Aorta (tissue), 5 donors: ENCODE measurements around the gene PCYOX1L. TPM values are rescaled to one million over a fixed set of nuclear protein-coding genes. Genes with fewer than 3 reads are reported as not detected.

ENCODE experiments used
- ATAC-seq: fragments of 200-7000 bp; cut with Tn5 transposase; one replicate; pipeline ENCODE4 v1.9.1; 2022; ENCODE audit warnings: moderate library complexity; ENCODE audit not compliant: low FRiP score
- DNase-seq, 2 donors: peaks; one replicate each; pipeline ENCODE4 v3.0.0-alpha.2; 2020
- H3K27ac ChIP-seq, 2 donors: one replicate each; pipeline ENCODE4 v1.5.1; 2013; ENCODE audit warnings: low read length in 2 of 2, mild to moderate bottlenecking in 2 of 2, moderate library complexity in 2 of 2, control low read depth in 1 of 2, inconsistent platforms in 1 of 2, low read depth in 1 of 2
- H3K27me3 ChIP-seq, 2 donors: one replicate each; pipeline ENCODE4 v1.6.1; 2013; ENCODE audit warnings: control low read depth in 1 of 2, low read length in 1 of 2, mild to moderate bottlenecking in 1 of 2, moderate library complexity in 1 of 2; ENCODE audit not compliant: insufficient read depth in 2 of 2, control insufficient read depth in 1 of 2
- H3K36me3 ChIP-seq, 2 donors: one replicate each; pipeline ENCODE4 v1.6.1; 2013; ENCODE audit warnings: control low read depth in 1 of 2, low read length in 1 of 2, mild to moderate bottlenecking in 1 of 2; ENCODE audit not compliant: insufficient read depth in 2 of 2, control insufficient read depth in 1 of 2
- H3K4me1 ChIP-seq, 2 donors: one replicate each; pipeline ENCODE4 v1.6.1; 2013; ENCODE audit warnings: low read length in 2 of 2, control low read depth in 1 of 2, mild to moderate bottlenecking in 1 of 2, moderate library complexity in 1 of 2; ENCODE audit not compliant: insufficient read depth in 2 of 2, control insufficient read depth in 1 of 2
- H3K4me3 ChIP-seq, 2 donors: one replicate each; pipeline ENCODE4 v1.5.1; 2013; ENCODE audit warnings: low read length in 2 of 2, control low read depth in 1 of 2, mild to moderate bottlenecking in 1 of 2
- H3K9me3 ChIP-seq: one replicate; pipeline ENCODE4 v1.6.1; 2013; ENCODE audit warnings: mild to moderate bottlenecking, low read length; ENCODE audit not compliant: control insufficient read depth
- WGBS, 2 donors: extraction: QIAGEN DNeasy Blood & Tissue Kit; methylation state at CpG; one replicate each; pipeline ENCODE4 v1.1.7; 2013; 5-methylcytosine and 5-hydroxymethylcytosine counted together
- intact Hi-C, 2 donors: fragments of 100-400 bp; cut with DNase I; formaldehyde crosslinking; loops; one replicate each; pipeline versions ENCODE4 v1.14.2 to v1.15.0; 2022
- polyA plus RNA-seq, 2 donors: library from polyadenylated mRNA; stranded (reverse); fragments of 200-250 nt; gene quantifications; one replicate each; pipeline ENCODE4 v1.2.3, GENCODE V29; 2013
- total RNA-seq, 2 donors: library from RNA; stranded (reverse); fragmentation: NEBNext Ultra II Directional; extraction: Animal tissue kit (Norgen Biotek cat#: 25700); gene quantifications; one replicate each; pipeline ENCODE4 v1.2.1, GENCODE V29; 2021
- donor health status: healthy with polysubstance abuse.
- donor health status: Bipolar disorder and iron deficiency.
- donor health status: DM: no; HTN: no; CAD: no.
- donor health status: DM: no; HTN: no; CAD: no.
- donor health status: DM: yes; HTN: yes; CAD: no.

PCYOX1L gene
- total and polyA plus RNA-seq, 4 donors: 3.1 to 9.2 (median 4.2) TPM

- 0 to 1% methylated on average over 11 of the region's 11 CpGs for WGBS, 2 donors
- peaks cover 4 to 7% of the 10 kb centered on the region in 2 donors for H3K36me3 ChIP-seq
- H3K4me3 ChIP-seq: peak overlapping the region; percentile 3 to 44
- intact Hi-C loops: no loop called here
- no peak for DNase-seq
- H3K27me3 ChIP-seq: no peaks in the 10 kb centered on the region
- no peak for ATAC-seq
- no peaks in the 10 kb centered on the region for H3K4me1 ChIP-seq
- no peak overlapping the region for H3K27ac ChIP-seq
- no peaks in the 10 kb centered on the region for H3K9me3 ChIP-seq
These were observed 12.0 kb upstream of the PCYOX1L start for GRCh38 chr5:149345892-149346222.

DNA sequence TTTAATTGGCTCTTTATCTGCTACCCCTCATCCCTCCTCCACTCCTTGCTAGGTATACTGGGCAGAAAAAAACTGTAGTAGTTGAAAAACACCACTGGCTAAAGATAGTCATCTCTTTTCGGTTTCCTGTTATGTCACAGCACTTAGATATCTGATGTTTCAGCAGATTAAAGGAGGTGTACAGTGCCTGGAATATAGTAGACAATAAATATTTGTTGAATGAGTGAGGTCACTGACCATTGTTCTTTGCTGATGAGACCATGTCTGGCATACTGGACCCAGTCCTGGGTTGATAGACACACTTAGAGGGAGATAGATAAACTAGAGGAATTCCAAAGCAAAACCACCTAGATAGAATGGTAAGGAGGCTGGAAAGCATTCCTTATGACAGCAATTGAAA lies 9.3 kb upstream of the PCYOX1L start:
- WGBS, 2 donors: 84 to 86% methylated on average over 1 of the region's 1 CpG
- intact Hi-C loops: no loop called here
- Histone ChIP-seq H3K9me3 (no peaks in the 10 kb centered on the region), H3K27ac (no peak overlapping the region), H3K27me3 (no peaks in the 10 kb centered on the region), H3K4me1 (no peaks in the 10 kb centered on the region), H3K36me3 (peaks cover 7 to 8% of the 10 kb centered on the region in 2 donors), H3K4me3 (no peak overlapping the region)
- DNase-seq: no peak
- ATAC-seq: no peak

- intact Hi-C loops: no loop called here
- Histone ChIP-seq H3K9me3 (no peaks in the 10 kb centered on the region), H3K36me3 (peaks cover 7 to 8% of the 10 kb centered on the region in 2 donors), H3K27me3 (no peaks in the 10 kb centered on the region), H3K27ac (no peak overlapping the region), H3K4me3 (no peak overlapping the region), H3K4me1 (no peaks in the 10 kb centered on the region)
- DNase-seq: no peak
- 91% methylated on average over 4 of the region's 4 CpGs for WGBS, 2 donors
- no peak for ATAC-seq
These were observed 8.5 kb upstream of the PCYOX1L start for GRCh38 chr5:149349382-149349781.

DNA sequence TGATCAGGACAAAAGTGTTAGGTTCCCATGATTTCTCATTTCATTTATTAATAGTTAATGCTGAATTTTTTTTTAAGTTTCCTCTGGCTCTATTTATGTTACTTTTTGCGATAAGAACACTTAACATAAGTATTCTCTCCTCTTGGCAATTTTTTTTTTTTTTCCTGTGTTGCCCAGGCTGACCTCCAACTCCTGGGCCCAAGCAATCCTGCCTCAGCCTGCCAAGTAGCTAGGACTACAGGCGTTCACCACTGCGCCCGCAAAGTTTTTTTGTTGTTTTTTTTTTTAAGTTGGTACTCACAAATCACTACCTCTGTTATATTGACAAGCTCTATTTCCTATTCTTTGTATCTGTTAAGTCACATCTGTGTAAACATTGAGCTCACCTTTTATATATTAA lies 5.7 kb upstream of the PCYOX1L start:
- ATAC-seq: no peak
- DNase-seq: no peak
- H3K4me1 ChIP-seq: no peaks in the 10 kb centered on the region
- intact Hi-C loops: no loop called here
- H3K36me3 ChIP-seq: peaks cover 7 to 11% of the 10 kb centered on the region in 2 donors
- H3K27ac ChIP-seq: no peak overlapping the region
- no peaks in the 10 kb centered on the region for H3K9me3 ChIP-seq
- no peaks in the 10 kb centered on the region for H3K27me3 ChIP-seq
- WGBS, 2 donors: 32 to 36% methylated on average over 4 of the region's 4 CpGs
- H3K4me3 ChIP-seq: no peak overlapping the region

- no peak overlapping the region for H3K4me3 ChIP-seq
- H3K36me3 ChIP-seq: peaks cover 7 to 11% of the 10 kb centered on the region in 2 donors
- DNase-seq (no peak), ATAC-seq (no peak)
- 90 to 91% methylated on average over 2 of the region's 2 CpGs for whole genome bisulfite sequencing, 2 donors
- no peaks in the 10 kb centered on the region for H3K4me1 ChIP-seq
- H3K27me3 ChIP-seq: no peaks in the 10 kb centered on the region
- H3K27ac ChIP-seq: no peak overlapping the region
- intact Hi-C loops: no loop called here
- no peaks in the 10 kb centered on the region for H3K9me3 ChIP-seq
These were observed 3.9 kb upstream of the PCYOX1L start for GRCh38 chr5:149353911-149354310.

DNA sequence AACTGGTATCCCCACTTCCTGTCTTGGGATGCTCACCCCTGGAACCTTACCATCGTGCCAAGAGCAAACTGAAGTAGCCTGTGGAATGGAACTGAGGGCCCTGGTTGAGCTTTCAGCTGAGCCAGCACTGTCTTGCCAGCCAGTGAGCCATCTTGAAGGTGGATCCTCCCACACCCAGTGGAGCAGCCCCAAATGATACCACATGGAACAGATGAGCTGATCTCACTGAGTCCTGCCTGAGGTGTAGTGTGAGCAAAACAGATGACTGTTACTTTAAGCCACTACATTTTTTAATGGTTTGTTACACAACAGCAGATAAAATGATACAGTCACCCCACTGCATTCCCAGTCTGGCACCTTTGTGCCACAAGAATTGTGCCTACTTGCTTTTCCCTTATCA lies 2.2 kb upstream of the PCYOX1L start:
- 90 to 95% methylated on average over 1 of the region's 1 CpG for WGBS, 2 donors
- peaks cover 0 to 8% of the 10 kb centered on the region in 2 donors for H3K36me3 ChIP-seq
- no peak for ATAC-seq
- intact Hi-C loops: loop anchor here in 1 of 2 donors (5.0 kb wide), 1 partner anchor 227 kb away; the partner anchor contains the start of gene ARHGEF37
- H3K27ac ChIP-seq: no peak overlapping the region
- H3K9me3 ChIP-seq: no peaks in the 10 kb centered on the region
- H3K27me3 ChIP-seq: no peaks in the 10 kb centered on the region
- H3K4me3 ChIP-seq: no peak overlapping the region
- no peak for DNase-seq
- H3K4me1 ChIP-seq: no peaks in the 10 kb centered on the region

DNA sequence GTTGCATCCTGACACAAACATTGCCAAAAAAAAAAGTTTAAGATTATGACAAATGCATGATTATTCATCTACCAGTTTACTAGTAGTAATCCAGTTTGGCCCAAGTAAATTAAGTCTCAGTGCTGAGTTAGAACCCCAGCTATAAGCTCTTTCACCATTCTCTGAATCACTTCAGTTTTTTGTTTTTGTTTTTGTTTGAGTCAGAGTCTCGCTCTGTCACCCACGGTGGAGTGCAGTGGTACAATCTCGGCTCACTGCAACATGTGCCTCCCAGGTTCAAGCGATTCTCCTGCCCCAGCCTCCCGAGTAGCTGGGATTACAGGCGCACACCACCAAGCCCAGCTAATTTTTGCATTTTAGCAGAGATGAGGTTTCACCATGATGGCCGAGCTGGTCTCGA lies 1.5 kb upstream of the PCYOX1L start:
- Histone ChIP-seq H3K36me3 (peaks cover 0 to 4% of the 10 kb centered on the region in 2 donors), H3K27me3 (no peaks in the 10 kb centered on the region), H3K4me3 (no peak overlapping the region), H3K27ac (no peak overlapping the region), H3K4me1 (no peaks in the 10 kb centered on the region), H3K9me3 (no peaks in the 10 kb centered on the region)
- intact Hi-C loops: loop anchor here in 1 of 2 donors (5.0 kb wide), 1 partner anchor 226 kb away; the partner anchor contains the start of gene ARHGEF37
- 89 to 92% methylated on average over 8 of the region's 8 CpGs for WGBS, 2 donors
- DNase-seq: no peak
- ATAC-seq: no peak

- no peaks in the 10 kb centered on the region for H3K4me1 ChIP-seq
- H3K4me3 ChIP-seq: peak overlapping the region; percentile 49 to 50
- 1 to 3% methylated on average over 18 of the region's 18 CpGs for WGBS, 2 donors
- intact Hi-C loops: loop anchor here in 1 of 2 donors (5.0 kb wide), 1 partner anchor 224 kb away; the partner anchor contains the start of gene ARHGEF37
- DNase-seq (no peak), ATAC-seq (peak; percentile 70)
- peaks cover 0 to 2% of the 10 kb centered on the region in 2 donors for H3K36me3 ChIP-seq
- no peak overlapping the region for H3K27ac ChIP-seq
- no peaks in the 10 kb centered on the region for H3K27me3 ChIP-seq
- H3K9me3 ChIP-seq: no peaks in the 10 kb centered on the region
These were observed 427 bp downstream of the PCYOX1L start for GRCh38 chr5:149358294-149358651.

- H3K27ac ChIP-seq: no peak overlapping the region
- DNase-seq: no peak
- 86 to 88% methylated on average over 8 of the region's 8 CpGs for WGBS, 2 donors
- H3K4me1 ChIP-seq: no peaks in the 10 kb centered on the region
- H3K4me3 ChIP-seq: no peak overlapping the region
- H3K27me3 ChIP-seq: no peaks in the 10 kb centered on the region
- no peaks in the 10 kb centered on the region for H3K9me3 ChIP-seq
- no peak for ATAC-seq
- H3K36me3 ChIP-seq: peaks cover 0 to 2% of the 10 kb centered on the region in 2 donors
- intact Hi-C loops: loop anchor here in 1 of 2 donors (5.0 kb wide), 1 partner anchor 223 kb away; the partner anchor contains the start of gene ARHGEF37
These were observed 1.1 kb downstream of the PCYOX1L start for GRCh38 chr5:149358868-149359495.
